Tibial artery (tissue), 4 donors: Measurements from ENCODE around the gene DLAT.
"Not testable (repeated sequence)": the region's sequence is repeated elsewhere in the genome, so short reads cannot be mapped to it uniquely, and the experiment has no call there.

ENCODE experiments used
- DNase-seq, 2 donors: peaks; one replicate each; pipeline ENCODE4 v3.0.0-alpha.2; 2019
- H3K27ac ChIP-seq, 2 donors: fragments of 200-600 bp; sonication (generic) in 1 of 2; 1 replicate in 1 of 2; 2 replicates in 1 of 2; pipeline ENCODE4 v1.5.1; 2018 to 2019; ENCODE audit warnings: mild to moderate bottlenecking in 1 of 2
- H3K27me3 ChIP-seq, 2 donors: fragments of 200-600 bp; sonication (generic) in 1 of 2; one replicate each; pipeline versions ENCODE4 v1.5.1 to v1.6.0; 2016 to 2019
- H3K36me3 ChIP-seq, 3 donors: fragments of 200-600 bp; sonication (generic) in 2 of 3; one replicate each; pipeline ENCODE4 v1.5.1; 2016 to 2019; ENCODE audit warnings: mild to moderate bottlenecking in 2 of 3
- H3K4me1 ChIP-seq, 4 donors: fragments of 200-600 bp; sonication (generic) in 2 of 4; 1 replicate in 3 of 4; 2 replicates in 1 of 4; pipeline ENCODE4 v1.5.1; 2016 to 2019
- H3K4me3 ChIP-seq, 2 donors: fragments of 200-600 bp; sonication (generic) in 1 of 2; 1 replicate in 1 of 2; 2 replicates in 1 of 2; pipeline ENCODE4 v1.5.1; 2018 to 2019; ENCODE audit warnings: mild to moderate bottlenecking in 2 of 2
- H3K9me3 ChIP-seq, 3 donors: fragments of 200-600 bp; sonication (generic) in 1 of 3; one replicate each; pipeline ENCODE4 v1.5.1; 2016 to 2019
- intact Hi-C: fragments of 100-400 bp; cut with DNase I; formaldehyde crosslinking; loops from one replicate; pipeline ENCODE4 v1.15.0; 2023; ENCODE audit warnings: low total_unique reads
- TF ChIP-seq, protein P1 (sequence below), 2 experiments: fragments of 200-600 bp in 1 of 2; fragments of 450-650 bp in 1 of 2; IDR thresholded peaks; one replicate each; pipeline ENCODE4 v1.5.1; 2017 to 2019; ENCODE audit warnings: antibody characterized with exemption in 2 of 2, mild to moderate bottlenecking in 1 of 2, moderate library complexity in 1 of 2

DLAT gene

DNA sequence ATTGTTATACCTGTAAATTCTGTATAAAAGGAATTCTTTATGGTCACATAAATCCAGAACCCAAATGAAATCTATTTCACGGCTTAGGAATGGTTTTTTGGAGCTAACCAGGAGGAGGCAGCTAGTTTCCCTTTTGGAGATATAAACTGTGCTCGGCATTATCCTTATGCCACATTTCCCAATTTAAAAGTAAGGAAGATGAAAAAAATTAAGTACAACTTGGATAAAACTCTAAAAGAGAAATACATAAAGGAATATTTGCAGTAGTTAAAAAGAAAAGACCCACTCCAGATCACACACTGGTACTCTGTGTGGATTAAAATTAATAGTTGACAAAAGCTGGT is 17.7 kb downstream of the DLAT start:
- Histone ChIP-seq H3K4me1 (no peaks in the 10 kb centered on the region), H3K27ac (no peak overlapping the region), H3K27me3 (no peaks in the 10 kb centered on the region), H3K36me3 (peaks cover 50 to 75% (median 58%) of the 10 kb centered on the region in 3 donors), H3K9me3 (no peaks in the 10 kb centered on the region), H3K4me3 (no peak overlapping the region)
- TF ChIP-seq, protein P1, sequence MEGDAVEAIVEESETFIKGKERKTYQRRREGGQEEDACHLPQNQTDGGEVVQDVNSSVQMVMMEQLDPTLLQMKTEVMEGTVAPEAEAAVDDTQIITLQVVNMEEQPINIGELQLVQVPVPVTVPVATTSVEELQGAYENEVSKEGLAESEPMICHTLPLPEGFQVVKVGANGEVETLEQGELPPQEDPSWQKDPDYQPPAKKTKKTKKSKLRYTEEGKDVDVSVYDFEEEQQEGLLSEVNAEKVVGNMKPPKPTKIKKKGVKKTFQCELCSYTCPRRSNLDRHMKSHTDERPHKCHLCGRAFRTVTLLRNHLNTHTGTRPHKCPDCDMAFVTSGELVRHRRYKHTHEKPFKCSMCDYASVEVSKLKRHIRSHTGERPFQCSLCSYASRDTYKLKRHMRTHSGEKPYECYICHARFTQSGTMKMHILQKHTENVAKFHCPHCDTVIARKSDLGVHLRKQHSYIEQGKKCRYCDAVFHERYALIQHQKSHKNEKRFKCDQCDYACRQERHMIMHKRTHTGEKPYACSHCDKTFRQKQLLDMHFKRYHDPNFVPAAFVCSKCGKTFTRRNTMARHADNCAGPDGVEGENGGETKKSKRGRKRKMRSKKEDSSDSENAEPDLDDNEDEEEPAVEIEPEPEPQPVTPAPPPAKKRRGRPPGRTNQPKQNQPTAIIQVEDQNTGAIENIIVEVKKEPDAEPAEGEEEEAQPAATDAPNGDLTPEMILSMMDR (IDR thresholded peaks at IDR 0.05): no peak
- no peak for DNase-seq
- intact Hi-C loops: no loop called here

DNA sequence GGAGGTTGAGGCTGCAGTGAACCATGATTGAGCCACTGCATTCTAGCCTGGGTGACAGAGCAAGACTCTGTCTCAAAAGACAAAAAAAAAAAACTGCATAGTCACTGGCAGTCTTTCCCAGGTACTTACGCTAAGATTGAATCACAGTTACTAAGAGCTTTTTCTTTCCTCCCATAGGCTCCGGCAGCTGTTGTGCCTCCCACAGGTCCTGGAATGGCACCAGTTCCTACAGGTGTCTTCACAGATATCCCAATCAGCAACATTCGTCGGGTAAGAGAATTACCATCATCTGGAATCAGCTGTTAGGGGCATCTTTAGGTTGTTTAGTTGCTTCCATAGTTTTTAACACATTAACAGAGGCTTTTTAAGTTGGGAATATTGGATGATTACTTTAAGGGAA is 19.8 kb downstream of the DLAT start:
- no peaks in the 10 kb centered on the region for H3K27me3 ChIP-seq
- H3K27ac ChIP-seq: no peak overlapping the region
- H3K9me3 ChIP-seq: no peaks in the 10 kb centered on the region
- TF ChIP-seq, protein P1 (IDR thresholded peaks at IDR 0.05): no peak
- peaks cover 29 to 57% (median 46%) of the 10 kb centered on the region in 3 donors for H3K36me3 ChIP-seq
- peaks cover 0 to 9% (median 0%) of the 10 kb centered on the region in 4 donors for H3K4me1 ChIP-seq
- no peak for DNase-seq
- intact Hi-C loops: loop anchor here (5.0 kb wide), 1 partner anchor 1593 kb away; no protein-coding TSS in a partner anchor
- H3K4me3 ChIP-seq: no peak overlapping the region

DNA sequence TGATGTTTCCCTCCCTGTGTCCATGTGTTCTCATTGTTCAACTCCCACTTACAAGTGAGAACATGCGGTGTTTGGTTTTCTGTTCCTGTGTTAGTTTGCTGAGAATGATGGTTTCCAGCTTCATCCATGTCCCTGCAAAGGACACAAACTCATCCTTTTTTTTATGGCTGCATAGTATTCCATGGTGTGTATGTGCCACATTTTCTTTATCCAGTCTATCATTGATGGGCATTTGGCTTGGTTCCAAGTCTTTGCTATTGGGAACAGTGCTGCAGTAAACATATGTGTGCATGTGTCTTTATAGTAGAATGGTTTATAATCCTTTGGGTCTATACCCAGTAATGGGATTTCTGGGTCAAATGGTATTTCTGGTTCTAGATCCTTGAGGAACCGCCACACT is 21.4 kb downstream of the DLAT start:
- H3K27me3 ChIP-seq, H3K27ac ChIP-seq, H3K4me3 ChIP-seq, H3K9me3 ChIP-seq, DNase-seq, H3K4me1 ChIP-seq: not testable (repeated sequence)
- intact Hi-C loops: loop anchor here (5.0 kb wide), 1 partner anchor 1594 kb away; no protein-coding TSS in a partner anchor
- H3K36me3 ChIP-seq: peaks cover 26 to 59% (median 48%) of the 10 kb centered on the region in 3 donors

DNA sequence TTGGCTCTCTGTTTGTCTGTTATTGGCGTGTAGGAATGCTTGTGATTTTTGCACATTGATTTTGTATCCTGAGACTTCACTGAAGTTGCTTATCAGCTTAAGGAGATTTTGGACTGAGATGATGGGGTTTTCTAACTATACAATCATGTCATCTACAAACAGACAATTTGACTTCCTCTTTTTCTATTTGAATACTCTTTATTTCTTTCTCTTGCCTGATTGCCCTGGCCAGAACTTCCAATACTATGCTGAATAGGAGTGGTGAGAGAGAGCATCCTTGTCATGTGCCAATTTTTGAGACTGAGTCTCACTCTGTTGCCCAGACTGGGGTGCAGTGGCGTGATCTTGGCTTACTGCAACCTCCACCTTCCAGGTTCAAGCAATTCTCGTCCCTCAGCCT is 23.0 kb downstream of the DLAT start:
- peaks cover 39 to 72% (median 64%) of the 10 kb centered on the region in 3 donors for H3K36me3 ChIP-seq
- not testable (repeated sequence) for H3K27me3 ChIP-seq, H3K4me3 ChIP-seq, H3K9me3 ChIP-seq, DNase-seq, H3K4me1 ChIP-seq
- peak overlapping the region in 1 of 2 donors; percentile 42 for H3K27ac ChIP-seq
- intact Hi-C loops: loop anchor here (5.0 kb wide), 1 partner anchor 1596 kb away; no protein-coding TSS in a partner anchor

DNA sequence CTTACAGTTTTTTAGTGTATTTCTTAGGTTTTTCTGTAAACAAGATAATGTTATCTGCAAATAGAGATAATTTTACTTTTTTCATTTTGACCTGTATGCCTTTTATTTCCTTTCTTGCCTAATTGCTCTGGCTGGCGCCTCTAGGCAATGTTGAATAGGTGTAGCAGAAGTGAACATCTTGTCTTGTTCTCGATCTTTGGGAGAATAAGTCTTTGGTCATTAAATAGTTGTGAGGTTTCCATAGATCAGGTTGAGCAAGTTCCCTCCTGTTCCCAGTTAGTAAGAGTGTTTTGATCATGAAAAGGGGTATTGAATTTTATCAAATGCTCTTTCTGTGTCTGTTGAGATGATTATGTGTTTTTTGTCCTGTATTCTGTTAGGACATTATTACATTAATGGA is 24.6 kb downstream of the DLAT start:
- H3K36me3 ChIP-seq: peaks cover 54 to 76% (median 71%) of the 10 kb centered on the region in 3 donors
- DNase-seq: no peak
- TF ChIP-seq, protein P1 (IDR thresholded peaks at IDR 0.05): no peak

DNA sequence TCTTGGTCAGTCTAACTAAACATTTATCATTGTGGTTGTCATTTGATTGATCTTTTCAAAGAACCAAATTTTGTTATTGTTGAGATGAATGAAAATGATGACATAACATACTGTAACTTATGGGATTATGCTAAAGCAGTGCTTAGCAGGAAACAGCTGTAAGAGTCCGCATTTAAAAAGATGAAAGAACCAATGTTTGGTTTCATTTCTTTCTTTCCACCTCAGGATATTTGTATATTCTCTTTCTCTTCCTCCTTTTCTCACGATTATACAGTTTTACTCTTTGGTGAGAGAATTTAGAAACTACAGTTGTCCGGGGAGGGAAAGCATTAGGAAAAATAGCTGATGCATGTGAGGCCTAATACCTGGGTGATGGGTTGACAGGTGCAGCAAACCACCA is 25.5 kb downstream of the DLAT start:
- H3K27ac ChIP-seq: no peak overlapping the region
- TF ChIP-seq, protein P1 (IDR thresholded peaks at IDR 0.05): no peak
- peaks cover 48 to 73% (median 64%) of the 10 kb centered on the region in 3 donors for H3K36me3 ChIP-seq
- no peaks in the 10 kb centered on the region for H3K9me3 ChIP-seq
- intact Hi-C loops: no loop called here
- H3K4me3 ChIP-seq: no peak overlapping the region
- no peaks in the 10 kb centered on the region for H3K27me3 ChIP-seq
- peaks cover 0 to 9% (median 0%) of the 10 kb centered on the region in 4 donors for H3K4me1 ChIP-seq
- DNase-seq: no peak

More for the DNA sequence above, 24.6 kb downstream of the DLAT start:
- intact Hi-C loops: loop anchor here (5.0 kb wide), 1 partner anchor 1597 kb away; no protein-coding TSS in a partner anchor
- H3K9me3 ChIP-seq: no peaks in the 10 kb centered on the region
- no peak overlapping the region for H3K27ac ChIP-seq
- H3K4me1 ChIP-seq: peaks cover 0 to 9% (median 0%) of the 10 kb centered on the region in 4 donors
- H3K4me3 ChIP-seq: no peak overlapping the region
- no peaks in the 10 kb centered on the region for H3K27me3 ChIP-seq

DNA sequence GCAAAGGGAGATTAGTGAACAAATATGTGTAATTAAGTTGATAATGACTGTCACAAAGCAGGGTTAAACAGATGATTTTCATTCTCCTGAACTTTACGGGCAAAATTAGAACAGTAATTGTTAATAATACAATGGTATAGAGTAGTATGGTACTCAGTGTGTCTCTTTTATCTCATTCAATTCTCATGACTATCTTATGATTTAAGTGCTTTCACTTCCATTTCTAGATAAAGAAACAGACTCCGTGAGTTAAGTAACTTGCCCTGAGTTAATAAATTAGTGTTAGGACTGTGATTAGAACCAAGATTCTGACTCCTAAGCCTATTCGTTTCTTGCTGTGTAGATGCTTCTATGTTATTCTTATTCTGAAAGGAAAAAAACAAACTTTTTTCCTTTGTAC is 26.6 kb downstream of the DLAT start:
- intact Hi-C loops: no loop called here
- TF ChIP-seq, protein P1 (IDR thresholded peaks at IDR 0.05): no peak
- Histone ChIP-seq H3K27ac (no peak overlapping the region), H3K4me3 (no peak overlapping the region), H3K4me1 (peaks cover 0 to 9% (median 0%) of the 10 kb centered on the region in 4 donors), H3K27me3 (no peaks in the 10 kb centered on the region), H3K9me3 (no peaks in the 10 kb centered on the region), H3K36me3 (peaks cover 39 to 66% (median 54%) of the 10 kb centered on the region in 3 donors)
- DNase-seq: no peak
